Upper lobe of left lung (tissue), 4 donors: ENCODE results near the gene WSB2.

Source experiments
- EP300 ChIP-seq, 4 donors: sonication (generic); formaldehyde crosslinking; IDR thresholded peaks; one replicate each; pipeline ENCODE4 v1.5.1; 2017; ENCODE audit warnings: antibody characterized with exemption in 4 of 4, control low read depth in 2 of 4
- POLR2A ChIP-seq, 4 donors: fragments of 450-650 bp; IDR thresholded peaks; one replicate each; pipeline ENCODE4 v1.5.1; 2016 to 2017; ENCODE audit warnings: antibody characterized with exemption in 4 of 4, mild to moderate bottlenecking in 2 of 4
- TF ChIP-seq, protein P1 (sequence below), 6 experiments: fragments of 450-650 bp in 4 of 6; fragments of 200-600 bp in 2 of 6; sonication (generic) in 2 of 6; IDR thresholded peaks; one replicate each; pipeline ENCODE4 v1.5.1; 2016 to 2019; ENCODE audit warnings: antibody characterized with exemption in 6 of 6

DNA sequence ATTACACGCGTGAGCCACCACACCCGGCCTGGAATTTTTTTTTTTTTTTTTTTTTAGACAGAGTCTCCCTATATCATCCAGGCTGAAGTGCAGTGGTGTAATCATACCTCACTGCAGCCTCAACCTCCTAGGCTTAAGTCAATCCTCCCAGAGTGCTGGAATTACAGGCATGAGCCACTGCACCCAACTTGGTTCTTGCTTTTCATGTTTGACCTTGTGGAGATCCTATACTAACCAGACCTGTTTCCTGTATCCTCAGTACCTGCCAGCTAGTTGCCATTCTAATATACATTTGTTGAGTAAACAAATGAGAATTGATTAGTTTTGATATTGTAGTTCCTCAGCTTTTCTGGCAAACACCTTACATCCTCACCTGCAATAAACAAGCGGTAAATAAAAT is 46.0 kb upstream of the WSB2 start:
- TF ChIP-seq POLR2A (IDR thresholded peaks at IDR 0.05) = no peak
- TF ChIP-seq, protein P1, sequence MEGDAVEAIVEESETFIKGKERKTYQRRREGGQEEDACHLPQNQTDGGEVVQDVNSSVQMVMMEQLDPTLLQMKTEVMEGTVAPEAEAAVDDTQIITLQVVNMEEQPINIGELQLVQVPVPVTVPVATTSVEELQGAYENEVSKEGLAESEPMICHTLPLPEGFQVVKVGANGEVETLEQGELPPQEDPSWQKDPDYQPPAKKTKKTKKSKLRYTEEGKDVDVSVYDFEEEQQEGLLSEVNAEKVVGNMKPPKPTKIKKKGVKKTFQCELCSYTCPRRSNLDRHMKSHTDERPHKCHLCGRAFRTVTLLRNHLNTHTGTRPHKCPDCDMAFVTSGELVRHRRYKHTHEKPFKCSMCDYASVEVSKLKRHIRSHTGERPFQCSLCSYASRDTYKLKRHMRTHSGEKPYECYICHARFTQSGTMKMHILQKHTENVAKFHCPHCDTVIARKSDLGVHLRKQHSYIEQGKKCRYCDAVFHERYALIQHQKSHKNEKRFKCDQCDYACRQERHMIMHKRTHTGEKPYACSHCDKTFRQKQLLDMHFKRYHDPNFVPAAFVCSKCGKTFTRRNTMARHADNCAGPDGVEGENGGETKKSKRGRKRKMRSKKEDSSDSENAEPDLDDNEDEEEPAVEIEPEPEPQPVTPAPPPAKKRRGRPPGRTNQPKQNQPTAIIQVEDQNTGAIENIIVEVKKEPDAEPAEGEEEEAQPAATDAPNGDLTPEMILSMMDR (IDR thresholded peaks at IDR 0.05) = no peak
- TF ChIP-seq EP300 (IDR thresholded peaks at IDR 0.05) = no peak
